WTC11 (cell line): ENCODE measurements around the gene BMP6. TPM values are rescaled to one million over a fixed set of nuclear protein-coding genes. Genes with fewer than 3 reads are reported as not detected.

ENCODE experiments used
- ATAC-seq: fragments of 200-7000 bp; cut with Tn5 transposase; 2 replicates; pipeline ENCODE4 v1.10.0; 2021; ENCODE audit warnings: mild to moderate bottlenecking, moderate library complexity
- CTCF ChIA-PET: fragments of 300-600 bp; sonication (Branson Sonifier 250); formaldehyde crosslinking; loops from one replicate; lab custom pipeline; 2021; ENCODE audit warnings: antibody characterized with exemption; lab: Charles Lee
- POLR2A ChIA-PET: fragments of 350-600 bp; sonication (Branson Sonifier 250); formaldehyde crosslinking; loops from one replicate; lab custom pipeline; 2021; ENCODE audit warnings: antibody characterized with exemption; lab: Charles Lee
- DNase-seq: peaks from one replicate; pipeline ENCODE4 v3.0.0; 2021; ENCODE audit warnings: low spot score
- H3K27ac Mint-ChIP-seq: 2 replicates; pipeline ENCODE4 v1.8.0; 2021; ENCODE audit warnings: mixed read lengths
- H3K27me3 Mint-ChIP-seq: 2 replicates; pipeline ENCODE4 v1.8.0; 2021; ENCODE audit warnings: low read depth, mild to moderate bottlenecking, moderate library complexity, mixed read lengths
- H3K36me3 Mint-ChIP-seq: 2 replicates; pipeline ENCODE4 v1.8.0; 2021; ENCODE audit warnings: mixed read lengths
- H3K4me1 Mint-ChIP-seq: 2 replicates; pipeline ENCODE4 v1.8.0; 2022; ENCODE audit warnings: mixed read lengths
- H3K4me3 Mint-ChIP-seq: 2 replicates; pipeline ENCODE4 v1.8.0; 2021; ENCODE audit warnings: mild to moderate bottlenecking, moderate library complexity, mixed read lengths
- H3K9me3 Mint-ChIP-seq: 2 replicates; pipeline ENCODE4 v1.8.0; 2021; ENCODE audit warnings: mixed read lengths
- ATF1 ChIP-seq: sonication (generic); formaldehyde crosslinking; IDR thresholded peaks from 2 replicates; pipeline ENCODE4 v1.8.1; 2023; ENCODE audit warnings: mild to moderate bottlenecking, moderate library complexity, missing genetic modification reagents
- ESRRA ChIP-seq: sonication (generic); formaldehyde crosslinking; IDR thresholded peaks from 2 replicates; pipeline ENCODE4 v1.8.1; 2022; ENCODE audit warnings: mild to moderate bottlenecking, missing genetic modification reagents, borderline replicate concordance
- FOXK1 ChIP-seq: sonication (generic); formaldehyde crosslinking; IDR thresholded peaks from 2 replicates; pipeline ENCODE4 v1.8.0; 2022; ENCODE audit warnings: mild to moderate bottlenecking, moderate library complexity, missing genetic modification reagents
- FOXP1 ChIP-seq: sonication (generic); formaldehyde crosslinking; IDR thresholded peaks from 2 replicates; pipeline ENCODE4 v1.8.0; 2022; ENCODE audit warnings: missing genetic modification reagents, mild to moderate bottlenecking, moderate library complexity, borderline replicate concordance
- GABPB1 ChIP-seq: sonication (generic); formaldehyde crosslinking; IDR thresholded peaks from 2 replicates; pipeline ENCODE4 v1.8.1; 2023; ENCODE audit warnings: mild to moderate bottlenecking, missing genetic modification reagents
- GRHL2 ChIP-seq: fragments of 250-450 bp; sonication (Bioruptor Pico); IDR thresholded peaks from 2 replicates; pipeline ENCODE4 v1.8.0; 2022; ENCODE audit warnings: mild to moderate bottlenecking, moderate library complexity; ENCODE audit not compliant: insufficient replicate concordance, severe bottlenecking
- GTF2I ChIP-seq: fragments of 250-450 bp; sonication (Bioruptor Pico); conservative IDR thresholded peaks from 2 replicates; pipeline ENCODE4 v1.4.0; 2021; ENCODE audit warnings: mild to moderate bottlenecking
- IRF2 ChIP-seq: sonication (generic); formaldehyde crosslinking; IDR thresholded peaks from 2 replicates; pipeline ENCODE4 v1.8.0; 2022; ENCODE audit warnings: low read depth, missing genetic modification reagents, borderline replicate concordance
- JUN ChIP-seq: sonication (generic); formaldehyde crosslinking; IDR thresholded peaks from 2 replicates; pipeline ENCODE4 v1.8.0; 2023; ENCODE audit warnings: mild to moderate bottlenecking, missing genetic modification reagents
- SMAD4 ChIP-seq: sonication (generic); formaldehyde crosslinking; IDR thresholded peaks from 2 replicates; pipeline ENCODE4 v1.8.0; 2022; ENCODE audit warnings: mild to moderate bottlenecking, missing genetic modification reagents
- TCF7 ChIP-seq: sonication (generic); formaldehyde crosslinking; IDR thresholded peaks from 2 replicates; pipeline ENCODE4 v1.8.0; 2022; ENCODE audit warnings: mild to moderate bottlenecking, low read depth, missing genetic modification reagents, moderate library complexity
- TEAD4 ChIP-seq: sonication (generic); formaldehyde crosslinking; IDR thresholded peaks from 2 replicates; pipeline ENCODE4 v1.8.0; 2022; ENCODE audit warnings: mild to moderate bottlenecking, missing genetic modification reagents
- ZNF263 ChIP-seq: sonication (generic); formaldehyde crosslinking; IDR thresholded peaks from 2 replicates; pipeline ENCODE4 v1.8.1; 2022; ENCODE audit warnings: low read depth, mild to moderate bottlenecking, moderate library complexity, missing genetic modification reagents
- total RNA-seq: library from RNA; stranded (reverse); gene quantifications from 3 replicates; pipeline ENCODE4 v1.2.3, GENCODE V29; 2021
- TF ChIP-seq, protein P1 (sequence below): fragments of 250-450 bp; sonication (Bioruptor Pico); IDR thresholded peaks from 2 replicates; pipeline ENCODE4 v1.8.0; 2021; ENCODE audit warnings: mild to moderate bottlenecking
- TF ChIP-seq, protein P2 (sequence below): sonication (generic); formaldehyde crosslinking; IDR thresholded peaks from 2 replicates; pipeline ENCODE4 v1.8.0; 2022; ENCODE audit warnings: mild to moderate bottlenecking, missing genetic modification reagents
- TF ChIP-seq, protein P3 (sequence below): sonication (generic); formaldehyde crosslinking; IDR thresholded peaks from 2 replicates; pipeline ENCODE4 v1.8.0; 2022; ENCODE audit warnings: mild to moderate bottlenecking, missing genetic modification reagents
- TF ChIP-seq, protein P4 (sequence below): fragments of 250-450 bp; sonication (Bioruptor Pico); IDR thresholded peaks from 2 replicates; pipeline ENCODE4 v1.9.0; 2021; ENCODE audit warnings: mild to moderate bottlenecking, borderline replicate concordance
- TF ChIP-seq, protein P5 (sequence below): sonication (generic); formaldehyde crosslinking; IDR thresholded peaks from 2 replicates; pipeline ENCODE4 v1.8.1; 2022; ENCODE audit warnings: mild to moderate bottlenecking, missing genetic modification reagents, moderate library complexity, borderline replicate concordance
- TF ChIP-seq, protein P6 (sequence below): fragments of 250-450 bp; sonication (Bioruptor Pico); IDR thresholded peaks from 2 replicates; pipeline ENCODE4 v1.9.0; 2021; ENCODE audit warnings: mild to moderate bottlenecking
- TF ChIP-seq, protein P7 (sequence below): sonication (generic); formaldehyde crosslinking; IDR thresholded peaks from 2 replicates; pipeline ENCODE4 v1.8.0; 2022; ENCODE audit warnings: mild to moderate bottlenecking, missing genetic modification reagents
- TF ChIP-seq, protein P8 (sequence below): sonication (generic); formaldehyde crosslinking; IDR thresholded peaks from 2 replicates; pipeline ENCODE4 v1.8.1; 2022; ENCODE audit warnings: mild to moderate bottlenecking, moderate library complexity, missing genetic modification reagents

BMP6 gene
- total RNA-seq, 1 experiment from 2014 or later: 1.0 TPM

DNA sequence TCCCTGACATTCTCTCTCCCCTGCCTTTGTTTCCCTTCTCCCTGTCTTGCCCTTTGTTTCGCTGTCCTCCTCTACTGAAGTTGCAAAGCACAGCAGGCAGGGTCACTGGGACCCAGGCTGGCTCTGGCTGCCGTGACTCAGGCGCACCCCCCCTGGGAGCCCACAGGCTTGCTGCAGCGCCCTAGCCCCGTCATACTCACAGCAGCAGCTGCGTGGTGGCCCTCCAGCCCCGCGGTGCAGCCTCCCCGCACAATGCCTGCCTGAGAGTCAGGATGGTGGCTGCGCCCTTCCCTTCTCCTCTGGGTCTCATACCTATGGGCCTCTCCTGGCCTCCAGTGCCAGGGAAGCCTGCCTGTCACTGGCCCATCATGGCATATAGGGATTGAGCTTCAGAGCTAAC is 143.0 kb downstream of the BMP6 start:
- Mint-ChIP-seq H3K27ac (no peak overlapping the region), H3K27me3 (no peaks in the 10 kb centered on the region; the same call in 1 of the 2 replicates), H3K4me1 (no peaks in the 10 kb centered on the region), H3K36me3 (peaks cover 11% of the 10 kb centered on the region), H3K4me3 (no peak overlapping the region), H3K9me3 (peaks cover 11% of the 10 kb centered on the region)
- no peak for TF ChIP-seq GABPB1 (CRISPR knock-in tag)
- no peak for TF ChIP-seq ESRRA (CRISPR knock-in tag)
- TF ChIP-seq, protein P1, sequence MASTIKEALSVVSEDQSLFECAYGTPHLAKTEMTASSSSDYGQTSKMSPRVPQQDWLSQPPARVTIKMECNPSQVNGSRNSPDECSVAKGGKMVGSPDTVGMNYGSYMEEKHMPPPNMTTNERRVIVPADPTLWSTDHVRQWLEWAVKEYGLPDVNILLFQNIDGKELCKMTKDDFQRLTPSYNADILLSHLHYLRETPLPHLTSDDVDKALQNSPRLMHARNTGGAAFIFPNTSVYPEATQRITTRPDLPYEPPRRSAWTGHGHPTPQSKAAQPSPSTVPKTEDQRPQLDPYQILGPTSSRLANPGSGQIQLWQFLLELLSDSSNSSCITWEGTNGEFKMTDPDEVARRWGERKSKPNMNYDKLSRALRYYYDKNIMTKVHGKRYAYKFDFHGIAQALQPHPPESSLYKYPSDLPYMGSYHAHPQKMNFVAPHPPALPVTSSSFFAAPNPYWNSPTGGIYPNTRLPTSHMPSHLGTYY: no peak
- TF ChIP-seq FOXP1: no peak
- TF ChIP-seq, protein P2, sequence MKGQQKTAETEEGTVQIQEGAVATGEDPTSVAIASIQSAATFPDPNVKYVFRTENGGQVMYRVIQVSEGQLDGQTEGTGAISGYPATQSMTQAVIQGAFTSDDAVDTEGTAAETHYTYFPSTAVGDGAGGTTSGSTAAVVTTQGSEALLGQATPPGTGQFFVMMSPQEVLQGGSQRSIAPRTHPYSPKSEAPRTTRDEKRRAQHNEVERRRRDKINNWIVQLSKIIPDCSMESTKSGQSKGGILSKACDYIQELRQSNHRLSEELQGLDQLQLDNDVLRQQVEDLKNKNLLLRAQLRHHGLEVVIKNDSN (CRISPR knock-in tag): no peak
- TF ChIP-seq SMAD4 (CRISPR knock-in tag): no peak
- TF ChIP-seq, protein P3, sequence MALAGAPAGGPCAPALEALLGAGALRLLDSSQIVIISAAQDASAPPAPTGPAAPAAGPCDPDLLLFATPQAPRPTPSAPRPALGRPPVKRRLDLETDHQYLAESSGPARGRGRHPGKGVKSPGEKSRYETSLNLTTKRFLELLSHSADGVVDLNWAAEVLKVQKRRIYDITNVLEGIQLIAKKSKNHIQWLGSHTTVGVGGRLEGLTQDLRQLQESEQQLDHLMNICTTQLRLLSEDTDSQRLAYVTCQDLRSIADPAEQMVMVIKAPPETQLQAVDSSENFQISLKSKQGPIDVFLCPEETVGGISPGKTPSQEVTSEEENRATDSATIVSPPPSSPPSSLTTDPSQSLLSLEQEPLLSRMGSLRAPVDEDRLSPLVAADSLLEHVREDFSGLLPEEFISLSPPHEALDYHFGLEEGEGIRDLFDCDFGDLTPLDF (CRISPR knock-in tag): no peak
- TF ChIP-seq GTF2I (CRISPR knock-in tag): no peak
- no peak for TF ChIP-seq ATF1 (CRISPR knock-in tag)
- no peak for TF ChIP-seq IRF2
- no peak for TF ChIP-seq TCF7
- DNase-seq (no peak), ATAC-seq (no peak)
- POLR2A ChIA-PET: interaction anchor here (0.5 kb wide), 1 partner anchor 139 kb away, joined by 4 read pairs; no protein-coding TSS in a partner anchor
- CTCF ChIA-PET: interaction anchor here (1.7 kb wide), 1 partner anchor 146 kb away, joined by 5 read pairs; no protein-coding TSS in a partner anchor

DNA sequence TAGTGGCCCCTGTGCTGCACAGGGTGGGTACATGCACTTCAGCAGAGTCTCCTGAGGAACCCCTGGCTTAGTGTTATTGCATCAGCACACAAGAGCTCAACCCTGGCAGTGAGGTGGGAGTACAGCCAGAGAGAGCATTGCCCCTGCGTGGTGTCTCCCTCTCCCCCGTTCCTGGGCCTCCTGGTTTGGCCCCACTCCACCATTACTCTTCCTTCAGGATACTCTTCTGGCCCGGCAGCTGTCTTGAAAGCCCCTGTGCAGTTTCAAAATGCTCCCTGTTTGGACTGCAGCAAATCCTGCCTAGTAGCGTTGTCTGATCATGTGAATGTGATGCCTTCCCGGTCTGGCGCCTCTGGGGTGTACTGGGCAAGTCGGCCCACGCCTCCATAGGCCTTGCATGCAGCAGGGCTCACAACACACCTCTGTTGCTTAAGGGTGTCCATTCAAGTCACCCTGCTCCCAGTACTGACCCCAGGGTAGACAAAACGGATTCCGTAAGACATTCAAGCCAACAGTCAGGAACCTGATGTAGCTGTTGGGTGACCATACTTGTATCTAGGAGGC is 152.6 kb downstream of the BMP6 start:
- H3K27ac Mint-ChIP-seq: no peak overlapping the region
- H3K4me1 Mint-ChIP-seq: no peaks in the 10 kb centered on the region
- H3K4me3 Mint-ChIP-seq: no peak overlapping the region
- CTCF ChIA-PET: interaction anchor here (1.3 to 1.4 kb wide), 2 partner anchors 114 to 156 kb away, joined by 4 read pairs; no protein-coding TSS in a partner anchor
- peaks cover 9% of the 10 kb centered on the region for H3K9me3 Mint-ChIP-seq
- no peaks in the 10 kb centered on the region for H3K27me3 Mint-ChIP-seq
- H3K36me3 Mint-ChIP-seq: peaks cover 27% of the 10 kb centered on the region
- POLR2A ChIA-PET: no interaction called here
- DNase-seq: no peak
- no peak for ATAC-seq
- TF ChIP-seq, protein P3 (CRISPR knock-in tag): no peak
- TF ChIP-seq, protein P4, sequence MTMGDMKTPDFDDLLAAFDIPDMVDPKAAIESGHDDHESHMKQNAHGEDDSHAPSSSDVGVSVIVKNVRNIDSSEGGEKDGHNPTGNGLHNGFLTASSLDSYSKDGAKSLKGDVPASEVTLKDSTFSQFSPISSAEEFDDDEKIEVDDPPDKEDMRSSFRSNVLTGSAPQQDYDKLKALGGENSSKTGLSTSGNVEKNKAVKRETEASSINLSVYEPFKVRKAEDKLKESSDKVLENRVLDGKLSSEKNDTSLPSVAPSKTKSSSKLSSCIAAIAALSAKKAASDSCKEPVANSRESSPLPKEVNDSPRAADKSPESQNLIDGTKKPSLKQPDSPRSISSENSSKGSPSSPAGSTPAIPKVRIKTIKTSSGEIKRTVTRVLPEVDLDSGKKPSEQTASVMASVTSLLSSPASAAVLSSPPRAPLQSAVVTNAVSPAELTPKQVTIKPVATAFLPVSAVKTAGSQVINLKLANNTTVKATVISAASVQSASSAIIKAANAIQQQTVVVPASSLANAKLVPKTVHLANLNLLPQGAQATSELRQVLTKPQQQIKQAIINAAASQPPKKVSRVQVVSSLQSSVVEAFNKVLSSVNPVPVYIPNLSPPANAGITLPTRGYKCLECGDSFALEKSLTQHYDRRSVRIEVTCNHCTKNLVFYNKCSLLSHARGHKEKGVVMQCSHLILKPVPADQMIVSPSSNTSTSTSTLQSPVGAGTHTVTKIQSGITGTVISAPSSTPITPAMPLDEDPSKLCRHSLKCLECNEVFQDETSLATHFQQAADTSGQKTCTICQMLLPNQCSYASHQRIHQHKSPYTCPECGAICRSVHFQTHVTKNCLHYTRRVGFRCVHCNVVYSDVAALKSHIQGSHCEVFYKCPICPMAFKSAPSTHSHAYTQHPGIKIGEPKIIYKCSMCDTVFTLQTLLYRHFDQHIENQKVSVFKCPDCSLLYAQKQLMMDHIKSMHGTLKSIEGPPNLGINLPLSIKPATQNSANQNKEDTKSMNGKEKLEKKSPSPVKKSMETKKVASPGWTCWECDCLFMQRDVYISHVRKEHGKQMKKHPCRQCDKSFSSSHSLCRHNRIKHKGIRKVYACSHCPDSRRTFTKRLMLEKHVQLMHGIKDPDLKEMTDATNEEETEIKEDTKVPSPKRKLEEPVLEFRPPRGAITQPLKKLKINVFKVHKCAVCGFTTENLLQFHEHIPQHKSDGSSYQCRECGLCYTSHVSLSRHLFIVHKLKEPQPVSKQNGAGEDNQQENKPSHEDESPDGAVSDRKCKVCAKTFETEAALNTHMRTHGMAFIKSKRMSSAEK (CRISPR knock-in tag): no peak
- TF ChIP-seq GRHL2 (CRISPR knock-in tag) (no peak), TEAD4 (CRISPR knock-in tag) (no peak), FOXK1 (CRISPR knock-in tag) (no peak), ZNF263 (no peak), JUN (CRISPR knock-in tag) (no peak)
- TF ChIP-seq, protein P5, sequence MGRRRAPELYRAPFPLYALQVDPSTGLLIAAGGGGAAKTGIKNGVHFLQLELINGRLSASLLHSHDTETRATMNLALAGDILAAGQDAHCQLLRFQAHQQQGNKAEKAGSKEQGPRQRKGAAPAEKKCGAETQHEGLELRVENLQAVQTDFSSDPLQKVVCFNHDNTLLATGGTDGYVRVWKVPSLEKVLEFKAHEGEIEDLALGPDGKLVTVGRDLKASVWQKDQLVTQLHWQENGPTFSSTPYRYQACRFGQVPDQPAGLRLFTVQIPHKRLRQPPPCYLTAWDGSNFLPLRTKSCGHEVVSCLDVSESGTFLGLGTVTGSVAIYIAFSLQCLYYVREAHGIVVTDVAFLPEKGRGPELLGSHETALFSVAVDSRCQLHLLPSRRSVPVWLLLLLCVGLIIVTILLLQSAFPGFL (CRISPR knock-in tag): no peak
- TF ChIP-seq, protein P6, sequence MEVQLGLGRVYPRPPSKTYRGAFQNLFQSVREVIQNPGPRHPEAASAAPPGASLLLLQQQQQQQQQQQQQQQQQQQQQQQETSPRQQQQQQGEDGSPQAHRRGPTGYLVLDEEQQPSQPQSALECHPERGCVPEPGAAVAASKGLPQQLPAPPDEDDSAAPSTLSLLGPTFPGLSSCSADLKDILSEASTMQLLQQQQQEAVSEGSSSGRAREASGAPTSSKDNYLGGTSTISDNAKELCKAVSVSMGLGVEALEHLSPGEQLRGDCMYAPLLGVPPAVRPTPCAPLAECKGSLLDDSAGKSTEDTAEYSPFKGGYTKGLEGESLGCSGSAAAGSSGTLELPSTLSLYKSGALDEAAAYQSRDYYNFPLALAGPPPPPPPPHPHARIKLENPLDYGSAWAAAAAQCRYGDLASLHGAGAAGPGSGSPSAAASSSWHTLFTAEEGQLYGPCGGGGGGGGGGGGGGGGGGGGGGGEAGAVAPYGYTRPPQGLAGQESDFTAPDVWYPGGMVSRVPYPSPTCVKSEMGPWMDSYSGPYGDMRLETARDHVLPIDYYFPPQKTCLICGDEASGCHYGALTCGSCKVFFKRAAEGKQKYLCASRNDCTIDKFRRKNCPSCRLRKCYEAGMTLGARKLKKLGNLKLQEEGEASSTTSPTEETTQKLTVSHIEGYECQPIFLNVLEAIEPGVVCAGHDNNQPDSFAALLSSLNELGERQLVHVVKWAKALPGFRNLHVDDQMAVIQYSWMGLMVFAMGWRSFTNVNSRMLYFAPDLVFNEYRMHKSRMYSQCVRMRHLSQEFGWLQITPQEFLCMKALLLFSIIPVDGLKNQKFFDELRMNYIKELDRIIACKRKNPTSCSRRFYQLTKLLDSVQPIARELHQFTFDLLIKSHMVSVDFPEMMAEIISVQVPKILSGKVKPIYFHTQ (CRISPR knock-in tag): no peak
- TF ChIP-seq, protein P7, sequence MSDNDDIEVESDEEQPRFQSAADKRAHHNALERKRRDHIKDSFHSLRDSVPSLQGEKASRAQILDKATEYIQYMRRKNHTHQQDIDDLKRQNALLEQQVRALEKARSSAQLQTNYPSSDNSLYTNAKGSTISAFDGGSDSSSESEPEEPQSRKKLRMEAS: no peak
- TF ChIP-seq, protein P8, sequence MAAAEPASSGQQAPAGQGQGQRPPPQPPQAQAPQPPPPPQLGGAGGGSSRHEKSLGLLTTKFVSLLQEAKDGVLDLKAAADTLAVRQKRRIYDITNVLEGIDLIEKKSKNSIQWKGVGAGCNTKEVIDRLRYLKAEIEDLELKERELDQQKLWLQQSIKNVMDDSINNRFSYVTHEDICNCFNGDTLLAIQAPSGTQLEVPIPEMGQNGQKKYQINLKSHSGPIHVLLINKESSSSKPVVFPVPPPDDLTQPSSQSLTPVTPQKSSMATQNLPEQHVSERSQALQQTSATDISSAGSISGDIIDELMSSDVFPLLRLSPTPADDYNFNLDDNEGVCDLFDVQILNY (CRISPR knock-in tag): no peak
